Endothelial cell of umbilical vein (primary cell): ENCODE data around the gene NEU1. TPM values are rescaled to one million over a fixed set of nuclear protein-coding genes. Genes with fewer than 3 reads are reported as not detected.

Source experiments
- BruUV-seq: library from RNA; stranded (reverse); fragments of 400-500 nt; replicated peaks from 2 replicates; lab custom pipeline; 2021; lab: Mats Ljungman, UMichigan
- CTCF ChIA-PET: fragments of 300-600, 350-600 bp; sonication (Branson Sonifier 250); formaldehyde crosslinking; loops from one replicate; lab custom pipeline; 2021; ENCODE audit warnings: antibody characterized with exemption, inconsistent platforms; lab: Charles Lee
- POLR2A ChIA-PET: fragments of 300-600, 350-600 bp; sonication (Branson Sonifier 250); formaldehyde crosslinking; loops from one replicate; lab custom pipeline; 2021; ENCODE audit warnings: antibody characterized with exemption, inconsistent platforms; lab: Charles Lee
- DNase-seq: peaks from one replicate; pipeline ENCODE4 v3.0.0-alpha.2; 2011; ENCODE audit warnings: low read depth, low spot score
- FAIRE-seq: peaks from 2 replicates; lab custom pipeline; 2011; peaks lifted over from hg19 to GRCh38; lab: Jason Lieb, UNC
- H2AFZ ChIP-seq: 2 replicates; pipeline ENCODE4 v1.6.0; 2012; ENCODE audit warnings: low read depth, low read length, control low read depth, inconsistent platforms
- H3K27ac ChIP-seq: 2 replicates; pipeline ENCODE4 v1.5.1; 2011; ENCODE audit warnings: low read depth, mild to moderate bottlenecking, control low read depth, low read length, moderate library complexity; ENCODE audit not compliant: insufficient read depth
- H3K27me3 ChIP-seq, 2 experiments: 2 replicates each; pipeline versions ENCODE4 v1.6.0 to v1.6.1; 2011; ENCODE audit warnings: low read length in 2 of 2, mixed read lengths in 1 of 2; ENCODE audit not compliant: control insufficient read depth in 2 of 2, insufficient read depth in 2 of 2
- H3K36me3 ChIP-seq, 2 experiments: 2 replicates in 1 of 2; 3 replicates in 1 of 2; pipeline ENCODE4 v1.5.1; 2011; ENCODE audit warnings: low read length in 2 of 2, mild to moderate bottlenecking in 1 of 2, moderate library complexity in 1 of 2; ENCODE audit not compliant: control insufficient read depth in 2 of 2, insufficient read depth in 2 of 2; ENCODE audit errors: extremely low read depth in 1 of 2
- H3K4me1 ChIP-seq: 3 replicates; pipeline ENCODE4 v1.5.1; 2011; ENCODE audit warnings: mild to moderate bottlenecking, low read length; ENCODE audit not compliant: control insufficient read depth, insufficient read depth; ENCODE audit errors: extremely low read depth
- H3K4me2 ChIP-seq: 2 replicates; pipeline ENCODE4 v1.6.1; 2011; ENCODE audit warnings: low read length, control low read depth, mixed read lengths; ENCODE audit not compliant: insufficient read depth
- H3K4me3 ChIP-seq, 3 experiments: fragments of 200-600 bp in 1 of 3; sonication (generic), shearing (Covaris generic) in 1 of 3; replicated peaks in 1 of 3; 2 replicates each; pipeline ENCODE4 v1.5.1; 2011 to 2016; ENCODE audit warnings: control low read depth in 3 of 3, low read length in 3 of 3, mild to moderate bottlenecking in 2 of 3, inconsistent platforms in 1 of 3, low read depth in 1 of 3, moderate library complexity in 1 of 3; ENCODE audit not compliant: insufficient read depth in 1 of 3
- H3K79me2 ChIP-seq: 2 replicates; pipeline ENCODE4 v1.6.0; 2012; ENCODE audit warnings: low read length, inconsistent platforms; ENCODE audit not compliant: control insufficient read depth, insufficient read depth
- H3K9ac ChIP-seq: replicated peaks from 2 replicates; pipeline ENCODE3; 2011; ENCODE audit warnings: low read length, control low read depth; ENCODE audit not compliant: insufficient read depth; ENCODE audit errors: extremely low read depth
- H3K9me1 ChIP-seq: replicated peaks from 3 replicates; pipeline ENCODE4 v1.6.0; 2011; ENCODE audit warnings: mild to moderate bottlenecking, low read length; ENCODE audit not compliant: control insufficient read depth, insufficient read depth; ENCODE audit errors: extremely low read depth
- H3K9me3 ChIP-seq: replicated peaks from 2 replicates; pipeline ENCODE4 v1.5.1; 2012; ENCODE audit warnings: low read length, inconsistent platforms; ENCODE audit not compliant: control insufficient read depth, insufficient read depth
- H4K20me1 ChIP-seq: replicated peaks from 2 replicates; pipeline ENCODE3; 2011; ENCODE audit warnings: mild to moderate bottlenecking, low read length; ENCODE audit not compliant: control insufficient read depth, insufficient read depth; ENCODE audit errors: extremely low read depth
- EZH2 ChIP-seq: IDR thresholded peaks from 2 replicates; pipeline ENCODE4 v1.6.1; 2012; ENCODE audit warnings: borderline replicate concordance, low read depth, mild to moderate bottlenecking, moderate library complexity, low read length, inconsistent platforms; ENCODE audit not compliant: severe bottlenecking
- FOS ChIP-seq: IDR thresholded peaks from 2 replicates; pipeline ENCODE4 v1.6.1; 2011; ENCODE audit warnings: mild to moderate bottlenecking, low read length, moderate library complexity, borderline replicate concordance; ENCODE audit not compliant: insufficient read depth
- GATA2 ChIP-seq: IDR thresholded peaks from 2 replicates; pipeline ENCODE4 v1.7.0; 2011; ENCODE audit warnings: low read depth, mild to moderate bottlenecking, moderate library complexity, mixed read lengths, low read length; ENCODE audit not compliant: insufficient read length, insufficient read depth
- JUN ChIP-seq: IDR thresholded peaks from 2 replicates; pipeline ENCODE4 v1.6.1; 2011; ENCODE audit warnings: borderline replicate concordance, low read depth; ENCODE audit not compliant: insufficient read length, insufficient read depth
- MYC ChIP-seq: IDR thresholded peaks from one replicate; pipeline ENCODE4 v1.6.1; 2011; ENCODE audit warnings: mild to moderate bottlenecking, low read depth, low read length
- POLR2A ChIP-seq: IDR thresholded peaks from 2 replicates; pipeline ENCODE4 v1.6.1; 2012; ENCODE audit warnings: low read depth, mild to moderate bottlenecking, control low read depth, low read length
- POLR2AphosphoS5 ChIP-seq: IDR thresholded peaks from 2 replicates; pipeline ENCODE4 v1.6.1; 2012; ENCODE audit warnings: low read depth, mild to moderate bottlenecking, control low read depth, low read length, moderate library complexity; ENCODE audit not compliant: insufficient read depth
- dilution Hi-C: fragments of 300-500 bp; cut with MboI; formaldehyde crosslinking; loops from one replicate; pipeline ENCODE4 v1.15.0; 2019; ENCODE audit warnings: low sequenced_read_pairs; ENCODE audit not compliant: extremely low pct_ligation_motif_present
- intact Hi-C: fragments of 100-400 bp; cut with micrococcal nuclease; formaldehyde crosslinking; loops from one replicate; pipeline ENCODE4 v1.10.0; 2022
- polyA plus RNA-seq, 4 experiments: library from polyadenylated mRNA; depleted of rRNA in 3 of 4; stranded (reverse) in 3 of 4; unstranded in 1 of 4; fragments of >200 nt; gene quantifications; 2 replicates each; pipeline versions ENCODE4 v1.2.1 to v1.2.3, GENCODE V29; 2011 to 2012; ENCODE audit warnings: missing spikeins in 1 of 4
- total RNA-seq: library from RNA; stranded (reverse); gene quantifications from 2 replicates; pipeline ENCODE4 v1.2.3, GENCODE V29; 2021
- TF ChIP-seq, protein P1 (sequence below): IDR thresholded peaks from 2 replicates; pipeline ENCODE4 v1.6.1; 2011; ENCODE audit not compliant: insufficient read depth, insufficient read length
- TF ChIP-seq, protein P2 (sequence below), 2 donors: IDR thresholded peaks; 1 replicate in 1 of 2; 2 replicates in 1 of 2; pipeline ENCODE4 v1.5.1; 2011; ENCODE audit warnings: low read length in 2 of 2, mild to moderate bottlenecking in 2 of 2, moderate library complexity in 2 of 2, control low read depth in 1 of 2, inconsistent platforms in 1 of 2, low read depth in 1 of 2; ENCODE audit not compliant: insufficient read depth in 1 of 2; ENCODE audit errors: extremely low read depth in 1 of 2

NEU1 gene
- total and polyA plus RNA-seq, 2 donors (not counting 3 experiments of a cell fraction or from before 2014, with no cell fraction given), result 62.8 to 111 TPM

DNA sequence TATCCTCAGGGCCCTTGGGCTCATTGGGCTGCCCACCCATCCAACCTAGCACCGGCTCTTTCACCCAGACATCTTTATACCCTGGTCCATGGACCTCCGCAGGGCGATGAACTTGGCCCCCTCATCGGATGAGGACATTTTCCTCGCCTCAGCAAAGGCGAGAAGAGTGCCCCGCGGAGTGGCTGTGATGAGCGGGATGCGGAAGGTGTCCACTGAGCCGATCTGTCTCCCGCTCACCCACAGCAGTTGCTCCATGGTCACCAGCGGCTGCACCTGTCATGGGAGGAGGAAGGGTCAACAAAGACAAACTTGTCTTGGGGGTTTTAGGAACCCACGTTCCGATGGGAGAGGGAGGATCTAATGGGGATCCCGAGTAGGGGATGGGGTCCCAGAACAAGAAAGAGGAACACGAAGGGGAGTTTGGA lies 690 bp downstream of the NEU1 start:
- CTCF ChIA-PET, result no interaction called here
- Histone ChIP-seq H4K20me1 (no peaks in the 10 kb centered on the region), H3K27ac (peak overlapping the region; percentile 68), H2AFZ (peak overlapping the region; percentile 71), H3K9me1 (no peaks in the 10 kb centered on the region), H3K4me2 (peak overlapping the region; percentile 55), H3K9me3 (no peaks in the 10 kb centered on the region), H3K4me1 (peaks cover 7% of the 10 kb centered on the region), H3K9ac (peak overlapping the region; percentile 81), H3K4me3 (peak overlapping the region; percentile 60 to 88 (median 68)), H3K79me2 (peaks cover 4% of the 10 kb centered on the region), H3K36me3 (peaks cover 3 to 20% of the 10 kb centered on the region in 2 experiments), H3K27me3 (no peaks in the 10 kb centered on the region)
- DNase-seq (no peak), FAIRE-seq (no peak)
- dilution Hi-C loops (no loop called here), intact Hi-C loops (loop anchor here (2.0 kb wide), 1 partner anchor 35 kb away; the partner anchor contains the start of gene HSPA1B)
- POLR2A ChIA-PET, result interaction anchor here (1.1 to 1.5 kb wide), 2 partner anchors 34 to 47 kb away, joined by 7 to 12 read pairs; partner anchors contain the start of genes HSPA1A, HSPA1B and HSPA1L
- TF ChIP-seq, protein P1, sequence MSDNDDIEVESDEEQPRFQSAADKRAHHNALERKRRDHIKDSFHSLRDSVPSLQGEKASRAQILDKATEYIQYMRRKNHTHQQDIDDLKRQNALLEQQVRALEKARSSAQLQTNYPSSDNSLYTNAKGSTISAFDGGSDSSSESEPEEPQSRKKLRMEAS, result no peak
- TF ChIP-seq POLR2A (no peak), MYC (no peak), GATA2 (no peak), JUN (no peak), POLR2AphosphoS5 (no peak), EZH2 (no peak), FOS (no peak)
- TF ChIP-seq, protein P2, sequence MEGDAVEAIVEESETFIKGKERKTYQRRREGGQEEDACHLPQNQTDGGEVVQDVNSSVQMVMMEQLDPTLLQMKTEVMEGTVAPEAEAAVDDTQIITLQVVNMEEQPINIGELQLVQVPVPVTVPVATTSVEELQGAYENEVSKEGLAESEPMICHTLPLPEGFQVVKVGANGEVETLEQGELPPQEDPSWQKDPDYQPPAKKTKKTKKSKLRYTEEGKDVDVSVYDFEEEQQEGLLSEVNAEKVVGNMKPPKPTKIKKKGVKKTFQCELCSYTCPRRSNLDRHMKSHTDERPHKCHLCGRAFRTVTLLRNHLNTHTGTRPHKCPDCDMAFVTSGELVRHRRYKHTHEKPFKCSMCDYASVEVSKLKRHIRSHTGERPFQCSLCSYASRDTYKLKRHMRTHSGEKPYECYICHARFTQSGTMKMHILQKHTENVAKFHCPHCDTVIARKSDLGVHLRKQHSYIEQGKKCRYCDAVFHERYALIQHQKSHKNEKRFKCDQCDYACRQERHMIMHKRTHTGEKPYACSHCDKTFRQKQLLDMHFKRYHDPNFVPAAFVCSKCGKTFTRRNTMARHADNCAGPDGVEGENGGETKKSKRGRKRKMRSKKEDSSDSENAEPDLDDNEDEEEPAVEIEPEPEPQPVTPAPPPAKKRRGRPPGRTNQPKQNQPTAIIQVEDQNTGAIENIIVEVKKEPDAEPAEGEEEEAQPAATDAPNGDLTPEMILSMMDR (IDR thresholded peaks at IDR 0.05; ENCODE audit: extremely low read depth in 1 of 2, insufficient read depth in 1 of 2, low read depth in 1 of 2, low read length in 2 of 2), result no peak
- BruUV-seq, result no TSS peak
